Measurements from ENCODE around the gene LGR5. TPM values are rescaled to one million over a fixed set of nuclear protein-coding genes. Genes with fewer than 3 reads are reported as not detected.

Gene LGR5
- total and polyA plus RNA-seq, 2 of the 4 experiments (the other 2 are of a cell fraction) = not detected

GRCh38 chr12:71399197-71399596 is 40.4 kb upstream of the LGR5 start:
- H2AK9ac ChIP-seq (replicated peaks; ENCODE audit: low read depth, low read length, poor library complexity) = no peak overlapping the region
- H3K4ac ChIP-seq (ENCODE audit: low read depth, low read length) = no peak overlapping the region
- no peak overlapping the region for H4K8ac ChIP-seq (ENCODE audit: low read depth in 2 of 2, low read length in 2 of 2)
- H2BK20ac ChIP-seq (ENCODE audit: low read depth, low read length) = no peak overlapping the region
- no peak overlapping the region for H3K18ac ChIP-seq (ENCODE audit: low read depth, low read length)
- no peak overlapping the region for H4K91ac ChIP-seq (ENCODE audit: insufficient read depth, low read depth, low read length)
- H3K23ac ChIP-seq (ENCODE audit: low read depth, low read length) = no peak overlapping the region
- no peak overlapping the region for H3K27ac ChIP-seq (ENCODE audit: insufficient read depth, low read length)
- CTCF ChIA-PET = no interaction called here
- H3K9ac ChIP-seq (ENCODE audit: low read depth, low read length) = no peak overlapping the region
- no TSS peak for BruUV-seq (replicated peaks)
- H3K4me1 ChIP-seq (ENCODE audit: control insufficient read depth, insufficient read depth, low read length) = no peaks in the 10 kb centered on the region
- H4K20me1 ChIP-seq (ENCODE audit: insufficient read depth, low read length) = no peaks in the 10 kb centered on the region
- H3K56ac ChIP-seq (ENCODE audit: extremely low read depth, insufficient read depth, low read length) = no peak overlapping the region
- no peak overlapping the region for H3K4me2 ChIP-seq (ENCODE audit: low read depth, low read length)
- H3K4me3 ChIP-seq (ENCODE audit: insufficient read depth, low read depth, low read length) = no peak overlapping the region
- dilution Hi-C loops (cut with HindIII; ENCODE audit: low sequenced_read_pairs, unreplicated experiment) = no loop called here
- intact Hi-C loops (cut with micrococcal nuclease) = no loop called here
- no peaks in the 10 kb centered on the region for H3K9me1 ChIP-seq (ENCODE audit: insufficient read depth, low read length)
- no peaks in the 10 kb centered on the region for H3K9me3 ChIP-seq (ENCODE audit: control insufficient read depth, insufficient read depth, low read length)
- no peak overlapping the region for H2BK5ac ChIP-seq (ENCODE audit: low read depth, low read length, poor library complexity, severe bottlenecking)
- H3K36me3 ChIP-seq (ENCODE audit: control insufficient read depth, insufficient read depth, low read length) = no peaks in the 10 kb centered on the region
- H3K14ac ChIP-seq (replicated peaks; ENCODE audit: low read depth, low read length) = no peak overlapping the region
- no peak overlapping the region for H2AK5ac ChIP-seq (ENCODE audit: low read depth, low read length)
- no peak for ATAC-seq (ENCODE audit: low read depth)
- no peak overlapping the region for H2AFZ ChIP-seq (replicated peaks; ENCODE audit: low read length, poor library complexity)
- 10% methylated on average over 2 of the region's 2 CpGs; no CpG with 5 or more reads in 1 of the 2 experiments for WGBS, 2 experiments (ENCODE audit: extremely low coverage in 2 of 2, insufficient read length in 1 of 2)
- no peaks in the 10 kb centered on the region for H3K79me1 ChIP-seq (ENCODE audit: low read depth in 1 of 2, low read length in 2 of 2)
- H3K27me3 ChIP-seq (ENCODE audit: control insufficient read depth, insufficient read depth, low read length) = 0 out of 2 replicates have a peak, but pooled peaks cover 2% of the 10 kb centered on the region
- in situ Hi-C loops (cut with MboI; ENCODE audit: low sequenced_read_pairs) = loop anchor here (25.0 kb wide), 1 partner anchor 662 kb away; no protein-coding TSS in a partner anchor
- no peak for DNase-seq
- TF ChIP-seq CEBPB (IDR thresholded peaks at IDR 0.05; ENCODE audit: low read depth, low read length) (no peak), MAZ (IDR thresholded peaks at IDR 0.05; ENCODE audit: borderline replicate concordance, low read depth, low read length) (no peak), CTCF (conservative IDR thresholded peaks at IDR 0.05; ENCODE audit: low read depth, low read length) (no peak), MXI1 (IDR thresholded peaks at IDR 0.05; ENCODE audit: borderline replicate concordance, low read depth, low read length) (no peak), MAFK (IDR thresholded peaks at IDR 0.05; ENCODE audit: low read depth, low read length) (no peak), RFX5 (IDR thresholded peaks at IDR 0.05; ENCODE audit: low read depth, low read length) (no peak), USF2 (IDR thresholded peaks at IDR 0.05; ENCODE audit: low read depth, low read length) (no peak), NFE2L2 (IDR thresholded peaks at IDR 0.05; ENCODE audit: low read depth, low read length) (no peak), RAD21 (IDR thresholded peaks at IDR 0.05; ENCODE audit: low read length) (no peak), POLR2A (IDR thresholded peaks at IDR 0.05; ENCODE audit: low read depth, low read length) (no peak), CHD1 (IDR thresholded peaks at IDR 0.05; ENCODE audit: low read depth, low read length) (no peak)
- H2BK120ac ChIP-seq (ENCODE audit: low read depth, low read length) = no peak overlapping the region
- POLR2A ChIA-PET (ENCODE audit: unreplicated experiment) = no interaction called here
- no peak overlapping the region for H2BK15ac ChIP-seq (ENCODE audit: low read depth, low read length)
- H4K5ac ChIP-seq (ENCODE audit: low read depth, low read length) = no peak overlapping the region

All from IMR-90 (cell line).